NCI-H82 treated with DMSO at 0.1 percent for 48 hours (cell line): ENCODE measurements around the gene GREB1.
A peak's percentile ranks its signal among the peaks of the same experiment; 100 is the strongest.

Experiments
- DNase-seq: peaks from one replicate; lab custom pipeline; 2025; ENCODE audit not compliant: unreplicated experiment; lab: John Stamatoyannopoulos, UW

The GREB1 gene, protein sequence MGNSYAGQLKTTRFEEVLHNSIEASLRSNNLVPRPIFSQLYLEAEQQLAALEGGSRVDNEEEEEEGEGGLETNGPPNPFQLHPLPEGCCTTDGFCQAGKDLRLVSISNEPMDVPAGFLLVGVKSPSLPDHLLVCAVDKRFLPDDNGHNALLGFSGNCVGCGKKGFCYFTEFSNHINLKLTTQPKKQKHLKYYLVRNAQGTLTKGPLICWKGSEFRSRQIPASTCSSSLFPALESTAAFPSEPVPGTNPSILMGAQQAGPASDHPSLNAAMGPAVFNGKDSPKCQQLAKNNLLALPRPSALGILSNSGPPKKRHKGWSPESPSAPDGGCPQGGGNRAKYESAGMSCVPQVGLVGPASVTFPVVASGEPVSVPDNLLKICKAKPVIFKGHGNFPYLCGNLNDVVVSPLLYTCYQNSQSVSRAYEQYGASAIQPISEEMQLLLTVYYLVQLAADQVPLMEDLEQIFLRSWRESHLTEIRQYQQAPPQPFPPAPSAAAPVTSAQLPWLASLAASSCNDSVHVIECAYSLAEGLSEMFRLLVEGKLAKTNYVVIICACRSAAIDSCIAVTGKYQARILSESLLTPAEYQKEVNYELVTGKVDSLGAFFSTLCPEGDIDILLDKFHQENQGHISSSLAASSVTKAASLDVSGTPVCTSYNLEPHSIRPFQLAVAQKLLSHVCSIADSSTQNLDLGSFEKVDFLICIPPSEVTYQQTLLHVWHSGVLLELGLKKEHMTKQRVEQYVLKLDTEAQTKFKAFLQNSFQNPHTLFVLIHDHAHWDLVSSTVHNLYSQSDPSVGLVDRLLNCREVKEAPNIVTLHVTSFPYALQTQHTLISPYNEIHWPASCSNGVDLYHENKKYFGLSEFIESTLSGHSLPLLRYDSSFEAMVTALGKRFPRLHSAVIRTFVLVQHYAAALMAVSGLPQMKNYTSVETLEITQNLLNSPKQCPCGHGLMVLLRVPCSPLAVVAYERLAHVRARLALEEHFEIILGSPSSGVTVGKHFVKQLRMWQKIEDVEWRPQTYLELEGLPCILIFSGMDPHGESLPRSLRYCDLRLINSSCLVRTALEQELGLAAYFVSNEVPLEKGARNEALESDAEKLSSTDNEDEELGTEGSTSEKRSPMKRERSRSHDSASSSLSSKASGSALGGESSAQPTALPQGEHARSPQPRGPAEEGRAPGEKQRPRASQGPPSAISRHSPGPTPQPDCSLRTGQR (N-terminal part only)

GRCh38 chr2:11533278-11534070, at the start of gene GREB1:
TSS of gene GREB1 (plus strand) at chr2:11534045. CDS start at chr2:11556615, 22,570 bp downstream.
- DNase-seq: no peak

GRCh38 chr2:11488809-11489208, 45.0 kb upstream of the GREB1 start:
- no peak for DNase-seq

- DNase-seq: no peak
Measured at GRCh38 chr2:11490194-11490593, 43.7 kb upstream of the GREB1 start.

DNA sequence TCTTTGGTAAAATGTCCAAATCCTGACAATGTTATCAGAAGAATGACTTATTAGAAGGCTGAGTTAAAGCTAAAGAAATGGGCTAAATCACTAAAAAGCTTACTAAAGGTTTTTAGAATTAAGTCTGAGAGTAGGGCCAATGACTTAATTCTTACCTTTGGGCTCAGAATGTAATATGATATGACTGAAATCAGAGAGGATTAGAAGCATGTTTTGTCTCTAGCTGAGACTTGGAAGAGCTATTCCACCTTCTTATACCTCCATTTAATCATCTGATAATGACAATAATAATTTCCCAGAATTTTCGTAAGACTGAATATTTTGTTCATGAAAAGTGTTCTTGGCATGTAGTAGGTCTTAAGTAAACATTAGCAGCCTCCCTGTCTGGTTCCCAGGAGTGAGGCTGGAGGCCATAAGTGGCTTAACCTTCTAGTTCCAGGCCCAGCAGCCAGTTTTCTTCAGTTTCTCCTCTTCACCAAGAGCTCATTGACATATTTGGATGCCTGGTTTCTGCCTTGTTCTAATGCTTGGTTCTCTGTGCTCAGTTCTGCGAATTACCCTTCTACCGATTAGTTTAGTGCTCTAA, 42.4 kb upstream of the GREB1 start:
- peak; percentile 25 for DNase-seq

GRCh38 chr2:11492244-11492643, 41.6 kb upstream of the GREB1 start:
- no peak for DNase-seq

DNA sequence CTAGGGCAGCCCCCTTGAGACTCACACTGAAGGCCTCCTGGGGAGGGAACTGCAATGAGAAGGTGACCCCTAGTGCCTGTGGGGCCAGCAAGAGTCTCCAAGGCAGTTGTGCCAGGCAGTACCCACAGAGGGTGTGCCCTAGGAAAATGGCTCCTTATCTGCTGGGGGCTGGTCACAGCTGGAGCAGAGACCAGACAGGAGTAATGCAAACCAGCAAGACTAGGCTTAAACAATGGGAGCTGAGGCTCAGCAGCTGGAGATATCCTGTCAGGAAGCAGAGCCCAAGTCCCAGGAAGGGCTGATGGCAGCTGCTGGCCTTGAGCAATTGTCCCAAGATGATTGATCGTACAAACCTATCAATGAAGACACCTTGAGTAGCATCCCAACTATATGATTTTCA, 41.1 kb upstream of the GREB1 start:
- DNase-seq: no peak

- no peak for DNase-seq
Measured at GRCh38 chr2:11493282-11493681, 40.6 kb upstream of the GREB1 start.

DNA sequence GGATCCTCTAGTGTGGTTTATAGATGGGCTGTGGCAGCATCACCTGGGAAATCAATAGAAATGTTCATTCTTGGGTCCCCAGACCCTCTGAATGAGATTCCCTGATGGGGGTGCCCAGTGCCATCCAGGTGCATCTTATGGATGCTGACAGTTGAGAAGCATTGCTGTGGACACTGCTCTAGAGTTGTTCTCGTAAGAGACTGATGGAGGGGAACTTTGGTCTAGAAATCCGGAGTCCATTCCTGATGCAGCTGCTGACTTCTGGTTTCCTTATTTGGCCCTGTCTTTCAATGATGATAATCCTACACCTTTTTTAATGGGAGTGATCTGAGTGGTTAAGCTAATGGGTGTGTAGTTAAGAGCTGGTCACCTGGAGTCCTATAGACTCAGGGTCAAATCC, 39.5 kb upstream of the GREB1 start:
- DNase-seq: no peak

DNA sequence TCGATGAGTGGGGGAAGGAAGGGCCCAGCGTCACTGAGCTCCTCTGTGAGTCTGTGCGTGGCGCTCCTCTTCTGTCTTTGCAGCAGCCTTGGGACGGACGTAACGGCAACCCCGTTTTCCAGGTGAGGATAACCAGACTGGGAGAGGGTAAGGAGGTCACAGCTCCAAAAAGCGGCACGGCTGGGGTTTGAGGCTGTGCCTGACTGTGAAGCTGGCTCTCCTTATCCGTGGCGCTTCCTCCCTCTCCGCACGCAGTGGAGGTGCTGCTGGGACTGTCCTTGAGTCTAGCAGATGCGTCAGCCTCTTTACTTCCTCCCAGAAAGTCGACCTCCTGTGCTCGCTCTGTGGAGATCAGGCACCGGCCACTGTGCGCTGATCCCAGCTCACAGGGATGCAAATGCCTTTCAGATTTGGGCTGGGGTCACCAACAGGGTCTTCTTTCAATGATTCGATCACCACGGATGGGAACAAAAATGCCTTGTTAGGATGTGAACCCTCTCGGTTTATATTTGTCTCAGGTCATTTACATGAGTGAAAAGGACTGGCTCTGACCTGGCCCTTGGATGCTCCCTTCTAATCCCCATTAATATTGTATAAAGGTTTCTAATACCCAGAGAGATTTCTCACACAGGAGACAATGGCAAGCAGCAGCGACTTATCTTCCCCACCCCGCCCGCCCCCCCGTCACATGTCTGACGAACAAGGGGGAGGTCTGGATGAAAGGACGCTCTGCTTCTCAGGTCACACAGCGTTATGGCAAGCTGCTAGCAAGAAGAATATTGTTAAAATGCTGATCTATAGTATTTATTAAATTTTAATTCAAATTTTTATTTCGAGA, 37.8 kb upstream of the GREB1 start:
- peak; percentile 82 for DNase-seq

DNA sequence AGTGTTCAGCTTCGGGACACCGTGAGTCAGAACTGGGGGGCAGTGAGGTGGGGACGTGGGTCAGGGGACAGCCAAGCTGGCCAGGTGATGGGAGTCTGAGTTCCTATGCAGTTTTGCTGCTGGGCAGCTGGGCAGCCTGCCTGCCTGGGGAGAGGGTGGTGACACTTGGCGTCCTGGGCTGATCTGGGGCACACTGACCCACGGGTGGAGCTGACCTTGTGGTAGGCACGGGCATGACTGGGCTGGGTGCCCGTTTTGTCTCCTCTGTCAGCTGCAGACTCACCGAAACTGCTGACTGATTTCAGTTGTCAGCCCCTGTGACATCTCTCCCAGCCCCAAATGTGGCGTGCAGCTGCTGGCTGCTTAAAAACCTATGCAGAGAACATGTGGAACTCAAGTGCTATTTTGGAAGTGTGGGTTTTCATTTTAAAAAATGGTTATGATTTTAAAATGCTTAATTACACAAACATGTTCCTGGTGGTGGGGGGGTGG, 35.3 kb upstream of the GREB1 start:
- DNase-seq: no peak

DNA sequence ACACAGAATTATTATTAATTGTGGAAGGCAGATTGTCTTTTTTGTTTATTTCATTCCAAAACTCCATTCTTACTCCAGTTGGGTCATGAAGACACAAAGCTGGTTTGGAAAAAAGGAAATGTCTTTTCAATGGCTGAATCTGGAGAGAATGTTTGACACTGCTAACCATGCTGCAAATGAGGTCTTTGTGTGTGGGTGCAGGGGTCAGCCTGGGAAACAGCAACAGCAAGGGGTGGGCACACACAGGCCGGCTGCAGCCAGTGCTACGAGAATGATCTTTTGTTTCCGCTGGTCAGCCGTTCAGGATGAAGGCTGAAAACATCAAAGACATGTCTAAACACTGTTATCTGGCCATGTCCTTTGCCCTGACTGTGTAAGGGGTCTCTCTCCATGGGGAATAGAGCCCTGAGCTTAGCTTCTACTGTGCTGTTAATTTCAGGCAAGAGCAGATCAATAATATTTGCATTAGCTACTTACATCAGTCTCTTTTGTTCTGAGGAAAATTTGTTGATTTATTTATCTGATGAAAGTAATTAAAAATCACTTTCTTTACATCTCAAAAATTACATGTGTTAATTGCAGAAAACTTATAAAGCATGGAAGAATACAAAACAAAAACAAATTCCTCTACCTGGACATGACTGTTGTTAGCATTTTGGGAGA, 34.6 kb upstream of the GREB1 start:
- DNase-seq: no peak

DNA sequence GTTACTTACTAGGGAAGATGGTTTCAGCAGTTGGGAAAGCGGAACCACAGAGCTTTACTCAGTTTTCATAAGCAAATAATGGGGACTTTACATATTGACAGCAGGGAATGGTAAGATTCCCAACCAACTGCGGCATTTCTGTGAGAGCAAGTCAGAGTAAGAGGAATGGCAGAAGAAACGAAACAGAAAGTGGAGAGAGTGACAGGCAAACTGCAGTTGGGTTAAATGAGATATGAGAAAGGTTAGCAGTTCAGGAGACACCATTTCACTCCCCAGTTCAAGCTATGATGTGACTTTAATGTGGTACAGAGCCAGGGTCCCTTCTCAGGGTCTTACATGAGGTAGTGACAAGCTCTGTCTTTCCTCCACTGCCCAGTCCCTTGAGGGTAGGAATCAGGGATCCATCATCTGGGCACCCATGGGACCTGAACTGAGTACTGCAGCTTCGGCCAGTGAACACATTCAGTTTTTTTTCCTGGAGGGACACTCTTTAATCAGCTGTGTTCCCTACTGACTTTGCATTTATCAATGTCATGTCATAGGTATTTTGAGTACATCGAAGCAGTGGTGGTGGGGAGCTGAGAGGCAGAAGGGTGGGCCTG, 33.0 kb upstream of the GREB1 start:
- DNase-seq: no peak

DNA sequence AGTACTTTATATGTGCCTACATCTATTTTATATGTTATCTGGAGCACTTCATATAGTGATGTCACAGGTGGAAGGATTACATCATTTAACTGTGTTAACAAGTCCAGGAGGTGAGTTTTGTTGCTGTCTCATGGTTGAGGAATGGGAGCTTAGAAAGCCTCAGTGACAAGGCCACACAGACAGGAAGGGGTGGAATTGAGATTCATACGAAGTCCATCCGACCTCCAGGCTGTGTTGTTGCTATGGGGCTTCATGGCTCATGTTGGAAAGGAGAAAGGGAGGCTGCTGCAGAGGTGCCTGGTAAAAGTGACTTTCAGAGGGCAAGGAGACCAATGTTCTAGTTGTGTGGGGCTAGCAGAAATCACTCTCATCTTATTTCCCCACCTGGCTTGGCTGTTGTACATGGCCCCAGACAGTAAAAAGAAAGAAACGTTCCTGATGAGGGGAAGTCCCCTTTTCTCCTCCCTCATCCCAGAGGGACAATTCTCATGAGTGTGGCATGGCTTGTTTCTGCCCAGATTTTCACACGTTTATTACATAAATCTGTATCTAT, 31.0 kb upstream of the GREB1 start:
- DNase-seq: no peak

GRCh38 chr2:11503354-11503927, 30.4 kb upstream of the GREB1 start:
- no peak for DNase-seq

DNA sequence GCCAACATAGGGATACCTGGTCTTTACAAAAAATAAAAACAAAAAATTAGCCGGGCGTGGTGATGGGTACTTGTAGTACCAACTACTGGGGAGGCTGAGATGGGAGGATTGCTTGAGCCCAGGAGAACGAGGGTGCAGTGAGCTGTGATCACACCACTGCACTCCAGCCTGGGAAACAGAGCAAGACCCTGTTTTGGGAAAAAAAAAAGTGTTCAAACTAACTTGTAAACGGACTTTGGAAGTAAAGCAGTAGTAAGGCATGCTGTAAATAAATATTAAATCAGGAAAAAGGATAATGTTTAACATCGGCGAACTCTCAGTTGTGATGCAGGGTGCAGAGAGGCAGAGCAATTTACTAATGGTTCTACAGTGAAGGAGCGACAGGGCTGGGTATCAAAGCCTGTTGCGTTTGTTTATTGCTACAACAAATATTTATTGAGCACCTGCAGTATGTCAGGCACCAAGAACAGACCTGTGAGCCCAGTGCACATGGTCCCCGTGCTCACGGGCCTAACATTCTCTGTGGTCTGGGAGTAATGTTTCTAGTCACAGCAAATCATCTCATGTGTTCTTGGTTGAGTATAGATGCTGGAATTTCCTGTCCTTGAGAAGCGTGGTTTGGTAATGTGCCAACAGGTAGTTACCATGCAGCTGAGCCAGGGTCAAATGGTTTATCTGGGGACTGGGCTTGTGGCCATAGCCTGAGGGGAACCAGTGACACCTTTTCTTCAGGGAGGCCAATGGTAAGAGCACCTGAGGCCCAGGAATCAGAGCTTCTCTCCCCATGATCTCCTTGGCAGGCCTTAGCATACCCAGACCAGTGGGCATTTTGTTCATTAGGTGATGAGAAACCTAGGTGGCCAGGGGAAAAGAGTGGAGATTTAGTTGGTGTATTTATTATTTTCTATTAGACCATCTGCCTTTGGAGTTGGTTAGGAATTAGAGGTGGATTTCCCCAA, 27.9 kb upstream of the GREB1 start:
- no peak for DNase-seq

- no peak for DNase-seq
Measured at GRCh38 chr2:11506611-11506969, 27.3 kb upstream of the GREB1 start.

DNA sequence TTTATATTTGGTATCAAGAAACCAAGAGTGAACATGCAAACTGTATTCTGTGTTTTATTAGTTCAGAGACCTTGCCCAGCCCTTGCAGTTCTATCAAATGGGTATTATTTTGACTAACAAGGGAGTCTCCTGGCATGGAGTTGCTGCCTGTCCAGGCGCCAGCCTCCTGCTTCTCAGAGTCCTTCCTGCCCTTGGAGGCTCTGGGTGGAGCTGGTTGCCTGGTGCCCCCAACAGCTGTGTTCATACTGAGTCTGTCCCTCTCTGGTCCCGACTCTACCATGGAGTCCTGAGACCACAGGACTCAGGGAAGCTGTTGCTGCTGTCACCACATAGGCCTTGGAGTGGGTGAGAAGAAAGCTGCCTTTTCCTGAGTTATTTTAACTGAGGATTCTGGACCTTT, 26.3 kb upstream of the GREB1 start:
- no peak for DNase-seq
